MM.1S (cell line): ENCODE results near the gene HNRNPK.

Experiments used
- EZH2 ChIP-seq: fragments of 300-600 bp; sonication (generic); optimal IDR thresholded peaks from 2 replicates; pipeline ENCODE3; 2017; ENCODE audit warnings: low read depth, mild to moderate bottlenecking, antibody characterized with exemption, low read length, mixed read lengths
- EZH2phosphoT487 ChIP-seq: fragments of 300-600 bp; sonication (generic); IDR thresholded peaks from 2 replicates; pipeline ENCODE4 v1.6.1; 2018; ENCODE audit warnings: antibody characterized with exemption, low read length
- TF ChIP-seq, protein P1 (sequence below): fragments of 300-600 bp; sonication (generic); IDR thresholded peaks from 2 replicates; pipeline ENCODE4 v1.5.1; 2016; ENCODE audit warnings: antibody characterized with exemption, low read length, mixed read lengths

DNA sequence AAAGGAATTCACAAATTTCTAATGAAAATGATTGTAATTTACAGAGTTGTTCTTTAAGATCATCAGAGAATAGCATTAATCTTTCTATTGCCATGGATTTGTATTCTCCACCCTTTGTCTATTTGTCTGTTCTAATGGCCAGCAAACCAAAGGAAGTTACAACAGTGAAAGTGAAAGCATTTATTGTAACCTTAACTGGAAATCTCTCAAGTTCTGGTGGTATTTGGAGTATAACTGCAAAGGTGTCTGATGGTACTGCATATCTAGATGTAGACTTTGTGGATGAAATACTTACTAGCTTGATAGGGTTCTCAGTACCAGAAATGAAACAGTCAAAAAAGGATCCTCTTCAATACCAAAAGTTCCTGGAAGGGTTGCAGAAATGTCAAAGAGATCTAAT lies 22.3 kb upstream of the HNRNPK start:
- TF ChIP-seq EZH2phosphoT487: no peak
- TF ChIP-seq, protein P1, sequence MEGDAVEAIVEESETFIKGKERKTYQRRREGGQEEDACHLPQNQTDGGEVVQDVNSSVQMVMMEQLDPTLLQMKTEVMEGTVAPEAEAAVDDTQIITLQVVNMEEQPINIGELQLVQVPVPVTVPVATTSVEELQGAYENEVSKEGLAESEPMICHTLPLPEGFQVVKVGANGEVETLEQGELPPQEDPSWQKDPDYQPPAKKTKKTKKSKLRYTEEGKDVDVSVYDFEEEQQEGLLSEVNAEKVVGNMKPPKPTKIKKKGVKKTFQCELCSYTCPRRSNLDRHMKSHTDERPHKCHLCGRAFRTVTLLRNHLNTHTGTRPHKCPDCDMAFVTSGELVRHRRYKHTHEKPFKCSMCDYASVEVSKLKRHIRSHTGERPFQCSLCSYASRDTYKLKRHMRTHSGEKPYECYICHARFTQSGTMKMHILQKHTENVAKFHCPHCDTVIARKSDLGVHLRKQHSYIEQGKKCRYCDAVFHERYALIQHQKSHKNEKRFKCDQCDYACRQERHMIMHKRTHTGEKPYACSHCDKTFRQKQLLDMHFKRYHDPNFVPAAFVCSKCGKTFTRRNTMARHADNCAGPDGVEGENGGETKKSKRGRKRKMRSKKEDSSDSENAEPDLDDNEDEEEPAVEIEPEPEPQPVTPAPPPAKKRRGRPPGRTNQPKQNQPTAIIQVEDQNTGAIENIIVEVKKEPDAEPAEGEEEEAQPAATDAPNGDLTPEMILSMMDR: no peak
- TF ChIP-seq EZH2: no peak
